Astrocyte (in vitro differentiated cells and primary cell): ENCODE results near the gene RANGAP1. TPM values are rescaled to one million over a fixed set of nuclear protein-coding genes. Genes with fewer than 3 reads are reported as not detected.

ENCODE experiments used
- DNase-seq: peaks from one replicate; pipeline ENCODE4 v3.0.0-alpha.2; 2010; ENCODE audit warnings: low read depth
- FAIRE-seq: peaks from 2 replicates; lab custom pipeline; 2011; peaks lifted over from hg19 to GRCh38; lab: Jason Lieb, UNC
- H2AFZ ChIP-seq: 2 replicates; pipeline ENCODE4 v1.6.0; 2012; ENCODE audit warnings: low read depth, low read length, inconsistent platforms
- H3K27ac ChIP-seq: 2 replicates; pipeline ENCODE4 v1.5.1; 2011; ENCODE audit warnings: low read depth, low read length, inconsistent platforms
- H3K27me3 ChIP-seq: 2 replicates; pipeline ENCODE4 v1.6.0; 2011; ENCODE audit warnings: low read length, inconsistent platforms; ENCODE audit not compliant: insufficient read depth
- H3K36me3 ChIP-seq: 2 replicates; pipeline ENCODE4 v1.5.1; 2011; ENCODE audit warnings: low read length, inconsistent platforms; ENCODE audit not compliant: insufficient read depth
- H3K4me1 ChIP-seq: 2 replicates; pipeline ENCODE4 v1.5.1; 2011; ENCODE audit warnings: low read length, inconsistent platforms; ENCODE audit not compliant: insufficient read depth
- H3K4me2 ChIP-seq: 2 replicates; pipeline ENCODE4 v1.6.0; 2012; ENCODE audit warnings: low read length, inconsistent platforms
- H3K4me3 ChIP-seq: 2 replicates; pipeline ENCODE4 v1.5.1; 2011; ENCODE audit warnings: low read depth, mild to moderate bottlenecking, low read length, inconsistent platforms; ENCODE audit not compliant: insufficient read depth
- H3K79me2 ChIP-seq: 2 replicates; pipeline ENCODE4 v1.6.0; 2012; ENCODE audit warnings: mild to moderate bottlenecking, low read length, inconsistent platforms; ENCODE audit not compliant: insufficient read depth
- H3K9ac ChIP-seq: 2 replicates; pipeline ENCODE4 v1.6.0; 2012; ENCODE audit warnings: mild to moderate bottlenecking, low read length, inconsistent platforms
- H3K9me3 ChIP-seq: 2 replicates; pipeline ENCODE4 v1.5.1; 2012; ENCODE audit warnings: low read depth, mild to moderate bottlenecking, low read length, inconsistent platforms; ENCODE audit not compliant: insufficient read depth
- H4K20me1 ChIP-seq: 2 replicates; pipeline ENCODE4 v1.6.0; 2012; ENCODE audit warnings: low read length, inconsistent platforms; ENCODE audit not compliant: insufficient read depth
- H3K27ac Mint-ChIP-seq: one replicate; pipeline ENCODE4 v1.8.0; 2021; ENCODE audit warnings: mild to moderate bottlenecking, mixed read lengths; ENCODE audit not compliant: unreplicated experiment
- H3K27me3 Mint-ChIP-seq: one replicate; pipeline ENCODE4 v1.8.0; 2021; ENCODE audit warnings: low read depth, mixed read lengths; ENCODE audit not compliant: unreplicated experiment
- H3K36me3 Mint-ChIP-seq: one replicate; pipeline ENCODE4 v1.8.0; 2021; ENCODE audit warnings: low read depth, mixed read lengths; ENCODE audit not compliant: unreplicated experiment
- H3K4me1 Mint-ChIP-seq: one replicate; pipeline ENCODE4 v1.8.0; 2021; ENCODE audit warnings: low read depth, mixed read lengths; ENCODE audit not compliant: unreplicated experiment
- H3K4me3 Mint-ChIP-seq: one replicate; pipeline ENCODE4 v1.8.0; 2021; ENCODE audit warnings: mild to moderate bottlenecking, moderate library complexity, mixed read lengths; ENCODE audit not compliant: unreplicated experiment
- H3K9me3 Mint-ChIP-seq: one replicate; pipeline ENCODE4 v1.8.0; 2021; ENCODE audit warnings: mild to moderate bottlenecking, mixed read lengths; ENCODE audit not compliant: unreplicated experiment
- EZH2 ChIP-seq: IDR thresholded peaks from 2 replicates; pipeline ENCODE4 v1.6.1; 2012; ENCODE audit warnings: mild to moderate bottlenecking, low read length, inconsistent platforms; ENCODE audit not compliant: insufficient read depth
- total RNA-seq: library from RNA; stranded (reverse); gene quantifications from 2 replicates; pipeline ENCODE4 v1.2.1, GENCODE V29; 2021
- TF ChIP-seq, protein P1 (sequence below): IDR thresholded peaks from 2 replicates; pipeline ENCODE4 v1.5.1; 2011; ENCODE audit warnings: low read depth, mild to moderate bottlenecking, inconsistent platforms, low read length, moderate library complexity; ENCODE audit not compliant: insufficient read depth

The RANGAP1 gene
- total RNA-seq, 1 donor from 2014 or later: 77.8 TPM

DNA sequence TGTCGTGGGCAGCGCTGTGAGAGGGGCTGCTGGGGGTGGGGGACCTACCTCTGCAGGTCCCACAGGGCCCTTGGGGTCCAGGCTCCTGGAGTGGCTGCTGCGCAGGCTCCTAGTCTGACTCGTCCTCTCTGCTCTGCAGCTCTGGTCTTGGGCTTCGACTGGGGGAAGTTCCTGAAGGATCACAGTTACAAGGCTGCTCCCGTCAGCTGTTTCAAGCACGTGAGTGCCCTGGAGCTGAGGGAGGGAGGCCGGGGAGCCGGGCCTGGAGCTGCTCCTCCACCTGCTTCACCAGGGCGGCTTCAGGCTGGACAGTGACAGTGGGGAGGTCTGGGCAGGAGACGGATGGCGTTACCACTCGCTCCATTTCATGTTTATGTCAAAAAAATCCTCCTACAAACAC, 69.0 kb downstream of the RANGAP1 start:
- Histone ChIP-seq H3K9me3 (no peaks in the 10 kb centered on the region), H3K4me1 (peaks cover 5% of the 10 kb centered on the region), H3K9ac (peak overlapping the region; percentile 17), H3K79me2 (no peaks in the 10 kb centered on the region), H3K4me2 (no peak overlapping the region), H4K20me1 (no peaks in the 10 kb centered on the region), H2AFZ (no peak overlapping the region), H3K27me3 (no peaks in the 10 kb centered on the region), H3K36me3 (peaks cover 10% of the 10 kb centered on the region), H3K4me3 (no peak overlapping the region), H3K27ac (no peak overlapping the region)
- DNase-seq (no peak), FAIRE-seq (no peak)
- Mint-ChIP-seq H3K27ac (peak overlapping the region; percentile 94), H3K4me3 (peak overlapping the region; percentile 70), H3K4me1 (peaks cover 9% of the 10 kb centered on the region), H3K27me3 (no peaks in the 10 kb centered on the region), H3K9me3 (peaks cover 8% of the 10 kb centered on the region), H3K36me3 (peaks cover 40% of the 10 kb centered on the region)
- TF ChIP-seq EZH2: no peak
- TF ChIP-seq, protein P1, sequence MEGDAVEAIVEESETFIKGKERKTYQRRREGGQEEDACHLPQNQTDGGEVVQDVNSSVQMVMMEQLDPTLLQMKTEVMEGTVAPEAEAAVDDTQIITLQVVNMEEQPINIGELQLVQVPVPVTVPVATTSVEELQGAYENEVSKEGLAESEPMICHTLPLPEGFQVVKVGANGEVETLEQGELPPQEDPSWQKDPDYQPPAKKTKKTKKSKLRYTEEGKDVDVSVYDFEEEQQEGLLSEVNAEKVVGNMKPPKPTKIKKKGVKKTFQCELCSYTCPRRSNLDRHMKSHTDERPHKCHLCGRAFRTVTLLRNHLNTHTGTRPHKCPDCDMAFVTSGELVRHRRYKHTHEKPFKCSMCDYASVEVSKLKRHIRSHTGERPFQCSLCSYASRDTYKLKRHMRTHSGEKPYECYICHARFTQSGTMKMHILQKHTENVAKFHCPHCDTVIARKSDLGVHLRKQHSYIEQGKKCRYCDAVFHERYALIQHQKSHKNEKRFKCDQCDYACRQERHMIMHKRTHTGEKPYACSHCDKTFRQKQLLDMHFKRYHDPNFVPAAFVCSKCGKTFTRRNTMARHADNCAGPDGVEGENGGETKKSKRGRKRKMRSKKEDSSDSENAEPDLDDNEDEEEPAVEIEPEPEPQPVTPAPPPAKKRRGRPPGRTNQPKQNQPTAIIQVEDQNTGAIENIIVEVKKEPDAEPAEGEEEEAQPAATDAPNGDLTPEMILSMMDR: no peak

DNA sequence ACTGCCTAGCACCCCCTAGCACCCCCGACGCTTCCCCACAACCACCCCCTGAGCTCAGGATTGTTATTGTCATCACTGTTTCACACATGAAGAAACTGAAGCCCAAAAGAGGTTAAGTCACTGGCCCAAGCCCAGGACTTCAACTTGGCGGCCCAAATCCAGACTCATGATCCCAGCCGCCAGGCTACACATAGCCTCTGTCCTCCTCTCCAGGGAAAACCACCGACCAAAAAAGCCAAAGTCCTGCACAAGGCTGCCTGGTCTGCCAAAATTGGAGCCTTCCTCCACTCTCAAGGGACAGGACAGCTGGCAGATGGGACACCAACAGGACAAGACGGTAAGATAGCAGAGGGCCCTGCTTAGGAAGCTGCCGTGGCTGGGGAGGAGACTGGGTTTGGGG, 70.1 kb downstream of the RANGAP1 start:
- peaks cover 10% of the 10 kb centered on the region for H3K36me3 ChIP-seq
- no peak overlapping the region for H3K27ac Mint-ChIP-seq
- peaks cover 9% of the 10 kb centered on the region for H3K4me1 Mint-ChIP-seq
- H4K20me1 ChIP-seq: no peaks in the 10 kb centered on the region
- no peak for TF ChIP-seq EZH2
- TF ChIP-seq, protein P1: no peak
- H3K9me3 Mint-ChIP-seq: peaks cover 8% of the 10 kb centered on the region
- no peak overlapping the region for H3K27ac ChIP-seq
- no peaks in the 10 kb centered on the region for H3K79me2 ChIP-seq
- H3K4me1 ChIP-seq: peaks cover 5% of the 10 kb centered on the region
- no peaks in the 10 kb centered on the region for H3K9me3 ChIP-seq
- H3K27me3 ChIP-seq: no peaks in the 10 kb centered on the region
- DNase-seq (no peak), FAIRE-seq (no peak)
- no peak overlapping the region for H3K4me2 ChIP-seq
- H3K27me3 Mint-ChIP-seq: no peaks in the 10 kb centered on the region
- H2AFZ ChIP-seq: no peak overlapping the region
- no peak overlapping the region for H3K4me3 Mint-ChIP-seq
- peaks cover 35% of the 10 kb centered on the region for H3K36me3 Mint-ChIP-seq
- H3K4me3 ChIP-seq: no peak overlapping the region
- H3K9ac ChIP-seq: no peak overlapping the region

DNA sequence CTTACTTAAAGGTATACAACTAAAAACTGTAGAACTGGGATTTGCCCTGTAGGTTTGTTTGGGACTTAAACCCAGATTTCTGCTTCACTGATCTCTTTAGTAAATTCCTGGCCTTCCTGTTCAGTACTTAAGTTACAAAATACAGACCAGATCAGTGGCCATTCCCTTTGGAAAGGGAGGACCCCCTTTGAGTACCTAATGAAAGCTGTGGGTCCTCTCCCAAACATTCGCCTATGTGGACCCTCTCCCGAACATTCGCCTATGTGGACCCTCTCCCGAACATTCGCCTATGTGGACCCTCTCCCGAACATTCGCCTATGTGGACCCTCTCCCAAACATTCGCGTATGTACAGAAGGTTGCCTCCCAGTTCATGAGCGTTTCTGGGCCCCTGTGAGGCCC, 70.6 kb downstream of the RANGAP1 start:
- DNase-seq (no peak), FAIRE-seq (no peak)
- H3K27me3 Mint-ChIP-seq: no peaks in the 10 kb centered on the region
- H3K4me3 Mint-ChIP-seq: no peak overlapping the region
- no peak overlapping the region for H3K9ac ChIP-seq
- H3K27ac ChIP-seq: no peak overlapping the region
- peaks cover 35% of the 10 kb centered on the region for H3K36me3 Mint-ChIP-seq
- no peak overlapping the region for H2AFZ ChIP-seq
- peaks cover 9% of the 10 kb centered on the region for H3K4me1 Mint-ChIP-seq
- H3K79me2 ChIP-seq: no peaks in the 10 kb centered on the region
- no peak overlapping the region for H3K27ac Mint-ChIP-seq
- H3K36me3 ChIP-seq: peaks cover 10% of the 10 kb centered on the region
- H3K4me3 ChIP-seq: no peak overlapping the region
- peaks cover 8% of the 10 kb centered on the region for H3K9me3 Mint-ChIP-seq
- no peaks in the 10 kb centered on the region for H4K20me1 ChIP-seq
- H3K4me2 ChIP-seq: no peak overlapping the region
- no peaks in the 10 kb centered on the region for H3K27me3 ChIP-seq
- no peaks in the 10 kb centered on the region for H3K9me3 ChIP-seq
- TF ChIP-seq EZH2: no peak
- TF ChIP-seq, protein P1: no peak
- H3K4me1 ChIP-seq: peaks cover 5% of the 10 kb centered on the region
